HG02938 (cell line): ENCODE measurements around the gene PRR3.

Experiments used
- ATAC-seq: cut with Tn5 transposase; IDR thresholded peaks from one replicate; pipeline ENCODE4 v1.9.1; 2021; ENCODE audit warnings: mild to moderate bottlenecking, moderate library complexity; ENCODE audit not compliant: unreplicated experiment

Gene PRR3

DNA sequence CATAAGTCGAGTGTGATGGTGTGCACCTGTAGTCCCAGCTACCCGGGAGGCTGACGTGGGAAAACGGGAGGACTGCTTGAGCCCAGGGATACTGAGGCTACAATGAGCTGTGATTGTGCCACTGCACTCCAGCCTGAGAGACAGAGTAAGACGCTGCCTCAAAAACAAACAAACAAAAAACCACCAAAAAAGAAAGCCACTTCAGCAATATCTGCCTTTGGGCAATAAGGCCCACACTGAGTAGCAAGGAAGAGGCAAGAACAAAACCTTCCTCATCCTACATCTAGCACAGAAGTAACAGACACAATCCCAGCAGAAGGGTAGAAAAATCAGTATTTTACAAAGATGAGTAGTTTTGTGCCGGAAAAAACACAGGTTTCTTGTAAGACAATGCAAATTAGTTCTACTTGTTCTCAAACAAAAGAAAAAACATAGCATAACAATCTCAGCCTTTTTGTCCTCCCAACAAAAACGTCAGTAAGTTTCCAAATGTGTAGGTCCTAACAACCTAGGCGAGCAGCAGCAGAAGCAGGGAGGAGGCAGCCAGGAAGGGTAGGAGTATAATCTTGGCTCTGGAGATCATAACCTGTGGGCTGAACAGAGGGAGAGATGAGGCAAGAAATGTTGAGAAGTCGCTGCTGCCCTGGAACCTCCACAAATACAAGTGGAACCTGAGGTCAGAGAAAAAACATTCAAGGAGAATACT is 54.2 kb downstream of the PRR3 start:
- no peak for ATAC-seq

DNA sequence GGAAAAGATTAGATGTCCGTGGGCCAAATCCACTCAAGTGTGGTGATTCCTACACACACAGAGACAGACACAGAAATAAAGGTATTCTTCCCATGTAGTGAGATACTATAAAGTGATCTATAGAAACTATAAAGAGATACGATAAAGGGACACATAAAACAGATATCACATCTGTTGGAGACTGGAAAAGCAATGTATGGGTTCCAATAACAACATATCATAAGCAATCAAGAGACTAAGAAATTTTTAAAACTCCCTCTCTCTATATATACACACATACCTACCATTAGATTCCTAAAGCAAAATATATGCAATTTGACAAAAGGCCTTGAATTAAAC is 54.7 kb downstream of the PRR3 start:
- ATAC-seq: no peak

DNA sequence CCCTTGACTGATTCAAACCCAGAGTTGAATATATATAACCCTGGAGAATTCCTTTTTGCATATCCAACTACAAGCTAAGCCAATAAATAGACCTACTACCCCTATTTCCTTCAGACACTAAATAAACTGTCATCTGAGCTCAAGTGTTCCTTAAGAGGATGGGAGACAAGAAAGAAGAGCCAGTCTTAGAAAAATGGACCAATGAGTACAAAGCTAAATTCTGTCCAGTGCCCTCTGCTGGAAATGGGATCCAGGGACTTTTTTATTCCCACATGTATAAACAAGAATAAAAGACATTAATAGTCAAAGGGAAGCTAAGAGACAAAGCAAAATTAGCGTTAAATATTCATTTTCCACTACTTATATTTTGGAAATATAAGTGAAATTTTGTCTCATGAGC is 55.1 kb downstream of the PRR3 start:
- ATAC-seq: no peak

DNA sequence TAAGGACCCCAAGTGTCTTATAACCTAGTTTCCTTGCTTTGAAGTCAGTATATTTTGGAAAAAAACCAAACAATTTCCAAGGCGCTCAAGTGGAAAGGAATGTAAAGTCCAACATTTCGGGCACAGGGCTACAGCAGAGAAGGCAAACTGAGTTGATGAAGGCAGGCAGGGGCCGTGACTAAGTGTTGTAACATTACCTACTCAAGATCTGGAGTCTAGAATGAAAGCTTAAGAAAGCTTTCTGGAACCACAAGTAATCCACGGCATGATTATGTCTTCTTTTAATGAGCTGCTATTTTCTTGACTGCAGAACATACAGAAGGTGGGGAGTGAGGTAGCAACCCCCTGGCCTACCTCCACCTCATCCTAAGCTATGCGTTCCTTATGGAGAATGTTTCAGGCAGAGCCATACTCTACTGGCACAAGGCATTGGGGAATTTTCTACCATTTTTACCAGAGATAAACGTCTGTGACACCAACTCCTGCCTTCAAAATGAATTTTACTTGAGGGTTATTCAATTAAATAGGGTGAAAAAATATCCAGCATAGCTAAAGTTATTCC is 55.7 kb downstream of the PRR3 start:
- ATAC-seq: no peak
